BJ (cell line): ENCODE results near the gene GOLT1A. TPM values are rescaled to one million over a fixed set of nuclear protein-coding genes. Genes with fewer than 3 reads are reported as not detected.

Source experiments
- CTCF ChIA-PET: fragments of 350-600 bp; formaldehyde crosslinking; extraction: SDS; loops from one replicate; lab custom pipeline; 2021; ENCODE audit warnings: antibody characterized with exemption, inconsistent platforms; lab: Yijun Ruan, JAX
- POLR2A ChIA-PET: fragments of 300-600 bp; sonication (Branson Sonifier 250); formaldehyde crosslinking; extraction: SDS; loops from one replicate; lab custom pipeline; 2021; ENCODE audit warnings: antibody characterized with exemption; lab: Charles Lee
- DNase-seq: peaks from one replicate; pipeline ENCODE4 v3.0.0-alpha.2; 2011; ENCODE audit warnings: low read depth
- H3K27me3 ChIP-seq: 2 replicates; pipeline ENCODE4 v1.6.0; 2011; ENCODE audit warnings: low read length; ENCODE audit not compliant: control insufficient read depth, insufficient read depth
- H3K36me3 ChIP-seq: 2 replicates; pipeline ENCODE4 v1.5.1; 2011; ENCODE audit warnings: low read length; ENCODE audit not compliant: control insufficient read depth, insufficient read depth
- H3K4me3 ChIP-seq: 2 replicates; pipeline ENCODE4 v1.5.1; 2011; ENCODE audit warnings: low read depth, mild to moderate bottlenecking, control low read depth, low read length
- polyA plus RNA-seq: library from polyadenylated mRNA; depleted of rRNA; stranded (reverse); fragments of >200 nt; gene quantifications from 2 replicates; pipeline ENCODE4 v1.2.3, GENCODE V29; 2011
- TF ChIP-seq, protein P1 (sequence below): IDR thresholded peaks from 2 replicates; pipeline ENCODE4 v1.5.1; 2011; ENCODE audit warnings: low read depth, mild to moderate bottlenecking, control low read depth, inconsistent platforms, low read length, moderate library complexity; ENCODE audit not compliant: insufficient read depth

GOLT1A gene
- polyA plus RNA-seq, 1 experiment, result 0.21 TPM

DNA sequence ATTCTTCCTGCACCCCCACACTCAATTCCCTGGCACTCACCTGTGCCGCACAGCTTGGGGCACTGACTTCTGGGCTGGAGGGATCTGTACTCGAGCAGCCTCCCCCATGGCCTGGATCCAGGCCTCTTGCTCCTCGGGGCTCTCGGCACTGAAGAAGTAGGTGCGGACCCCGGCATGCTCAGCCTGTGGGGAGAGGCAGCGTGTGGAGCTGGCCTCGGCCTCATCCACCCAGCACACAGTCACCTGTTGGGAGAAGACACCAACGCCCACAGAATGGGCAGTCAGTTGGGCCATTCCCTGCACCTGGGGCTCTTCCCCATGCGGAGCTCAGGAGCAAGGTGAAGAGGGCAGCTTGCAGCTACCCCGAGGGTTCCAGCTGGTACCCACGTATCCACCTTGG, 47.5 kb upstream of the GOLT1A start:
- no peaks in the 10 kb centered on the region for H3K27me3 ChIP-seq
- TF ChIP-seq, protein P1, sequence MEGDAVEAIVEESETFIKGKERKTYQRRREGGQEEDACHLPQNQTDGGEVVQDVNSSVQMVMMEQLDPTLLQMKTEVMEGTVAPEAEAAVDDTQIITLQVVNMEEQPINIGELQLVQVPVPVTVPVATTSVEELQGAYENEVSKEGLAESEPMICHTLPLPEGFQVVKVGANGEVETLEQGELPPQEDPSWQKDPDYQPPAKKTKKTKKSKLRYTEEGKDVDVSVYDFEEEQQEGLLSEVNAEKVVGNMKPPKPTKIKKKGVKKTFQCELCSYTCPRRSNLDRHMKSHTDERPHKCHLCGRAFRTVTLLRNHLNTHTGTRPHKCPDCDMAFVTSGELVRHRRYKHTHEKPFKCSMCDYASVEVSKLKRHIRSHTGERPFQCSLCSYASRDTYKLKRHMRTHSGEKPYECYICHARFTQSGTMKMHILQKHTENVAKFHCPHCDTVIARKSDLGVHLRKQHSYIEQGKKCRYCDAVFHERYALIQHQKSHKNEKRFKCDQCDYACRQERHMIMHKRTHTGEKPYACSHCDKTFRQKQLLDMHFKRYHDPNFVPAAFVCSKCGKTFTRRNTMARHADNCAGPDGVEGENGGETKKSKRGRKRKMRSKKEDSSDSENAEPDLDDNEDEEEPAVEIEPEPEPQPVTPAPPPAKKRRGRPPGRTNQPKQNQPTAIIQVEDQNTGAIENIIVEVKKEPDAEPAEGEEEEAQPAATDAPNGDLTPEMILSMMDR, result no peak
- POLR2A ChIA-PET, result no interaction called here
- no peak overlapping the region for H3K4me3 ChIP-seq
- H3K36me3 ChIP-seq, result peaks cover 5% of the 10 kb centered on the region
- DNase-seq, result no peak
- CTCF ChIA-PET, result interaction anchor here (0.9 to 12.0 kb wide), 5 partner anchors 12 to 137 kb away, joined by 3 to 218 read pairs (median 4); partner anchors contain the start of gene PLEKHA6

DNA sequence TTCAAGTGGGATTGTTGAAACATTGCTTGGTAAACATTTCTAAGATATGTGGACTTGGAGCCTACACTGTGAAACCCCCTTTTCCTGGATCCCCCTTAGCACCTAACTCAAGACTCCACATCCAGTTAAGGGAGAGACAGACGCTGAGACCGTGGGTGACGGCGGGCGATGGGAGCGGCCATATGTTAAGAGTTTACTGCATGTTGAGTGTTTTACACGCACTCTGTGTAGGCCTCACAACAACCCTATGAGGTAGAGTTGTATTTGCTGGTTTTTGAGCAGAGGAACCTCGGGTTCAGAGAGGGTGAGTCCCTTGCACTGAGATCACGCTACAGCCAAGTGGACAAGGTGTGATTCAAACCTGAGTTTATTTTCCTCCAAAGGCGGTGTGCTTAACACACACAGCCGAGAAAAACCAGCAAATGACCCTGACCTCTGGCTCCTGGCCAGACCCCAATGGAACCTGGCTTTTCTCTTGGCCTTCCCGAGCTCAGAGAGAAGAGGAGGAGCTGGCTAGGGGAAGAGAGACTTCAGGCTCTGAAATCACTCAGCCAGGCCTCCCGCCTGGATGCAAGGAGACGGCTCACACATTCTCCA, 46.9 kb upstream of the GOLT1A start:
- no peak for DNase-seq
- CTCF ChIA-PET, result interaction anchor here (1.1 to 12.0 kb wide), 6 partner anchors 12 to 138 kb away, joined by 3 to 218 read pairs (median 6); partner anchors contain the start of genes GOLT1A and PLEKHA6
- Histone ChIP-seq H3K4me3 (no peak overlapping the region), H3K27me3 (no peaks in the 10 kb centered on the region), H3K36me3 (peaks cover 5% of the 10 kb centered on the region)
- TF ChIP-seq, protein P1, result no peak
- POLR2A ChIA-PET, result no interaction called here

DNA sequence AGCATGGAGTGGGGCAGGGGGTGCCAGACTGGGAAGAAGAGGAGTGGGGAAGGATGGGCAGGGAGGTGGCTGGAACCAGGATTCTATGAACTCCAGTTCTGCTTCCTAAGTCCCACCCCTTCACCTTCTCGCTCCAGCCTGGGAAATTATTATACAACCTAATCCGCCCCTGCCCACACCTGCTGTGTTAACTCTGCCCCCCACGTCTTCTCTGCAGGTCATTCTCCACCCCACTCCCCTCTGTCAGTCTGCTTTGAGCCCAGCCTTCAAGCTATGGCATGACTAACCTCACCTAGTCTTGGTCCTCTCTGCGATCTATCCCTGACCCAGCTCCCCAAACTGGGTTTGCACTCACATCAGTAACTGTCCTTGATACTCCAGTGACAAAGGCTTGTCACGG, 46.0 kb upstream of the GOLT1A start:
- Histone ChIP-seq H3K27me3 (no peaks in the 10 kb centered on the region), H3K36me3 (peaks cover 5% of the 10 kb centered on the region), H3K4me3 (no peak overlapping the region)
- TF ChIP-seq, protein P1, result no peak
- ChIA-PET CTCF (interaction anchor here (1.4 to 12.0 kb wide), 6 partner anchors 25 to 139 kb away, joined by 5 to 218 read pairs (median 10); partner anchors contain the start of genes GOLT1A and PLEKHA6), POLR2A (no interaction called here)
- DNase-seq, result no peak

DNA sequence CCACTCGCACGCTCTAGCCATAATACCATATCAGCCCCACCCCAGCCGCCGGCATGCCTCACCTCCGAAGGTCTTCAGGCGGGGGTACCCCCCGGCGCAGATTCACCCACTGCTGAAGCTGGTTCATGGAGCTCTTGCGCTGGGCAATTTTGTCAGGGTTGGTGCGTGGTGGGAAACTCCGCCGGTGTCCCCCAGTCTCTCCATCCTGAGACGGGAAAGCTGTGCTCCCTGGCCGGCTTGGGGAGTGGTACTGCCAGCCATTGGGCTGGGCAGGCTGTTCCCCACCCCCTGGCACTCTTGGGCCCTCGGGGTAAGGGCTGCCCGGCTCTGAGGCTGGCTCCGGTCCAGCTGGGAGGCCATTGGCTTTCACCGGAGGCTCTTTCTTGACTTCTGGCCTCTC, 45.4 kb upstream of the GOLT1A start:
- no peak for DNase-seq
- TF ChIP-seq, protein P1, result no peak
- H3K27me3 ChIP-seq, result no peaks in the 10 kb centered on the region
- H3K36me3 ChIP-seq, result peaks cover 5% of the 10 kb centered on the region
- ChIA-PET POLR2A (no interaction called here), CTCF (interaction anchor here (0.7 to 12.0 kb wide), 25 partner anchors 11 to 139 kb away, joined by 3 to 218 read pairs (median 5); partner anchors contain the start of genes GOLT1A and PLEKHA6)
- H3K4me3 ChIP-seq, result no peak overlapping the region

DNA sequence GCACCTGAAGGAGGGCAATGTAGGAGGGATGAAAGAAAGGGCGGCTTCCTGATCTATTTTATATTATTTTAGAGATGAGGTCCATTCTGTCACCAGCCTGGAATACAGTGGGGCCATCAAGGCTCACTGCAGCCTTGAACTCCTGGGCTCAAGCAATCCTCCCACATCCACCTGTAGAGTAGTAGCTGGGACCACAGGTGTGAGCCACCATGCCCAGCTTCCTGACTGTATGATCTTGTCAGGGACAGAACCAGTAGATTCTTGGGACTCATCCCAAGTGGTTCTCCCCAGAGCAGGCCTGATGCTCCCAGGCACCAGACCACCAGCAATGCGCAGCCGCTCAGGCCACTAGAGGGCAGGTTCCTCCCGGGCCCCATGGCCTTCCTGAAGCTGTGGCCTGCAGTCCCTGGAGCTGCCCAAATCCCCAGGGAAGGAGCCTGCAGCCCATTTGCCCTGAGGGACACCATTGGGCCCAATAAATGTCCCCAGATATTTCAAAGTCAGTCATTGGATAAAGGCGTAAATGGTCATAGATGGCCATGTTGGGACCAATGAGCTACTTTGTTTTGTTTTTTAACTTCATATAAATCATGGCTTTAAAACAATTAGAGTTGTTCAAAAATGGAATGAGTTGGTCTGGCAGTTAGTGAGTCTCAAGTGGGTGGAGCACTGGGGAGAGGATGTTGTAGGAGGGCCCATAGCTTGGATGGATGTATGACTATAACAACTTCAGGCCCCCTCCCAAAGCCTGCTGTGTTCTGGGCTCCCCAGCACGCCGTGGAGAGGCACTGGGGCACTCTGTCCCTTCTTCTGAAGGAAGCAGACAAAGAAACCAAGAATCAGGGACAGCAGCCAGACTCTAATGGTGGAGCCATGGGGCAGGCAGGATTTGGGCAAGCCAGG, 44.7 kb upstream of the GOLT1A start:
- no peak for DNase-seq
- ChIA-PET POLR2A (interaction anchor here (0.6 kb wide), 1 partner anchor 767 kb away, joined by 3 read pairs; no protein-coding TSS in a partner anchor), CTCF (interaction anchor here (0.7 to 12.0 kb wide), 38 partner anchors 9 to 140 kb away, joined by 3 to 218 read pairs (median 5); partner anchors contain the start of genes GOLT1A and PLEKHA6)
- no peak overlapping the region for H3K4me3 ChIP-seq
- TF ChIP-seq, protein P1, result peak; percentile 87
- H3K36me3 ChIP-seq, result peaks cover 5% of the 10 kb centered on the region
- H3K27me3 ChIP-seq, result no peaks in the 10 kb centered on the region
